NT2/D1 (cell line): ENCODE results near the gene SNX13.

Source experiments
- SUZ12 ChIP-seq: IDR thresholded peaks from 2 replicates; pipeline ENCODE4 v1.6.1; 2011; ENCODE audit not compliant: insufficient read length, insufficient read depth; ENCODE audit errors: extremely low read depth
- ZNF274 ChIP-seq: IDR thresholded peaks from 2 replicates; pipeline ENCODE4 v1.6.1; 2011; ENCODE audit warnings: mild to moderate bottlenecking, low read depth, low read length

DNA sequence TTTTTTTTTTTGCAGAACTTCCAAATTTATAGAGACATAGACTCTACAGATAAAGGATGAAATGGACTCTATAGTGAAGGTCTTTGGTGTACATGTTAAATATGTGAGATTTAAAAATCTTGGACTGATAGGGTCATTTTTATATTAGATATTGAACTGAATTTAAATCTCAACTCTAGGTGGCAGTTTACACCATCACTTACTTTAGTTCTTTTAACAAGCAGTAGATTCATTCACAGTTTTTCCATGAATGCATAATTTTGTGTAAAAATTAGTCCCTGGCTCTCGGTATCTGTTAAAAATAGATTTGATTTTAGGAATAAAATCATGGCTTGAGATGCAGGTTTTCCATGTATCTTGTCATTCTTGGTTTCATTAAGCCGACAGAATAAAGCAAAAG, 31.1 kb upstream of the SNX13 start:
- TF ChIP-seq SUZ12: no peak
- no peak for TF ChIP-seq ZNF274
